Testis (tissue), 3 donors: Measurements from ENCODE around the gene PRDM8. TPM values are rescaled to one million over a fixed set of nuclear protein-coding genes. Genes with fewer than 3 reads are reported as not detected.

Source experiments
- DNase-seq: peaks from one replicate; pipeline ENCODE4 v3.0.0-alpha.2; 2019
- H3K27ac ChIP-seq, 2 donors: fragments of 200-600 bp; sonication (generic); one replicate each; pipeline ENCODE4 v1.5.1; 2019
- H3K27me3 ChIP-seq: fragments of 200-600 bp; sonication (generic); one replicate; pipeline ENCODE4 v1.5.1; 2019
- H3K36me3 ChIP-seq: fragments of 200-600 bp; sonication (generic); one replicate; pipeline ENCODE4 v1.5.1; 2017; ENCODE audit warnings: low read depth; ENCODE audit errors: missing control alignments
- H3K4me1 ChIP-seq: fragments of 200-600 bp; sonication (generic); one replicate; pipeline ENCODE4 v1.5.1; 2019
- H3K4me3 ChIP-seq, 2 donors: fragments of 200-600 bp; sonication (generic); one replicate each; pipeline ENCODE4 v1.5.1; 2017 to 2019
- H3K9me3 ChIP-seq: fragments of 200-600 bp; sonication (generic); one replicate; pipeline ENCODE4 v1.5.1; 2017
- POLR2A ChIP-seq: fragments of 450-650 bp; IDR thresholded peaks from one replicate; pipeline ENCODE4 v1.6.1; 2017; ENCODE audit warnings: antibody characterized with exemption, mild to moderate bottlenecking, moderate library complexity
- WGBS, 2 donors: methylation state at CpG; one replicate each; pipeline ENCODE4 v1.1.5; 2018; 5-methylcytosine and 5-hydroxymethylcytosine counted together
- intact Hi-C: fragments of 100-400 bp; cut with DNase I; formaldehyde crosslinking; loops from one replicate; pipeline ENCODE4 v1.15.1; 2023; ENCODE audit warnings: low total_unique reads
- polyA plus RNA-seq: library from polyadenylated mRNA; stranded (reverse); fragments of 350-450 nt; fragmentation: Illumina TruSeq; extraction: RNeasy Lipid Tissue Mini Kit (QIAGEN cat#74804); gene quantifications from one replicate; pipeline ENCODE4 v1.2.3, GENCODE V29; 2014; ENCODE audit warnings: low read depth, low replicate concordance; ENCODE audit not compliant: insufficient read depth
- total RNA-seq, 2 donors: library from RNA; depleted of rRNA; stranded (reverse); fragments of >200 nt; gene quantifications; one replicate each; pipeline ENCODE4 v1.2.3, GENCODE V29; 2016
- TF ChIP-seq, protein P1 (sequence below), 3 experiments: fragments of 450-650 bp in 2 of 3; fragments of 200-600 bp in 1 of 3; sonication (generic) in 1 of 3; IDR thresholded peaks; one replicate each; pipeline ENCODE4 v1.5.1; 2016 to 2019; ENCODE audit warnings: antibody characterized with exemption in 3 of 3, mild to moderate bottlenecking in 2 of 3, moderate library complexity in 1 of 3

PRDM8 gene
- total and polyA plus RNA-seq, 3 donors from 2014 or later, result 1.1 to 4.3 (median 3.9) TPM

- Histone ChIP-seq H3K9me3 (no peaks in the 10 kb centered on the region), H3K4me1 (no peaks in the 10 kb centered on the region), H3K4me3 (no peak overlapping the region), H3K27ac (no peak overlapping the region), H3K27me3 (no peaks in the 10 kb centered on the region), H3K36me3 (no peaks in the 10 kb centered on the region)
- intact Hi-C loops, result no loop called here
- no peak for DNase-seq
- TF ChIP-seq, protein P1, sequence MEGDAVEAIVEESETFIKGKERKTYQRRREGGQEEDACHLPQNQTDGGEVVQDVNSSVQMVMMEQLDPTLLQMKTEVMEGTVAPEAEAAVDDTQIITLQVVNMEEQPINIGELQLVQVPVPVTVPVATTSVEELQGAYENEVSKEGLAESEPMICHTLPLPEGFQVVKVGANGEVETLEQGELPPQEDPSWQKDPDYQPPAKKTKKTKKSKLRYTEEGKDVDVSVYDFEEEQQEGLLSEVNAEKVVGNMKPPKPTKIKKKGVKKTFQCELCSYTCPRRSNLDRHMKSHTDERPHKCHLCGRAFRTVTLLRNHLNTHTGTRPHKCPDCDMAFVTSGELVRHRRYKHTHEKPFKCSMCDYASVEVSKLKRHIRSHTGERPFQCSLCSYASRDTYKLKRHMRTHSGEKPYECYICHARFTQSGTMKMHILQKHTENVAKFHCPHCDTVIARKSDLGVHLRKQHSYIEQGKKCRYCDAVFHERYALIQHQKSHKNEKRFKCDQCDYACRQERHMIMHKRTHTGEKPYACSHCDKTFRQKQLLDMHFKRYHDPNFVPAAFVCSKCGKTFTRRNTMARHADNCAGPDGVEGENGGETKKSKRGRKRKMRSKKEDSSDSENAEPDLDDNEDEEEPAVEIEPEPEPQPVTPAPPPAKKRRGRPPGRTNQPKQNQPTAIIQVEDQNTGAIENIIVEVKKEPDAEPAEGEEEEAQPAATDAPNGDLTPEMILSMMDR (IDR thresholded peaks at IDR 0.05), result no peak
- no peak for TF ChIP-seq POLR2A
- 50 to 60% methylated on average over 2 of the region's 2 CpGs for WGBS, 2 donors
These were observed 18.9 kb downstream of the PRDM8 start for GRCh38 chr4:80216100-80216761.

DNA sequence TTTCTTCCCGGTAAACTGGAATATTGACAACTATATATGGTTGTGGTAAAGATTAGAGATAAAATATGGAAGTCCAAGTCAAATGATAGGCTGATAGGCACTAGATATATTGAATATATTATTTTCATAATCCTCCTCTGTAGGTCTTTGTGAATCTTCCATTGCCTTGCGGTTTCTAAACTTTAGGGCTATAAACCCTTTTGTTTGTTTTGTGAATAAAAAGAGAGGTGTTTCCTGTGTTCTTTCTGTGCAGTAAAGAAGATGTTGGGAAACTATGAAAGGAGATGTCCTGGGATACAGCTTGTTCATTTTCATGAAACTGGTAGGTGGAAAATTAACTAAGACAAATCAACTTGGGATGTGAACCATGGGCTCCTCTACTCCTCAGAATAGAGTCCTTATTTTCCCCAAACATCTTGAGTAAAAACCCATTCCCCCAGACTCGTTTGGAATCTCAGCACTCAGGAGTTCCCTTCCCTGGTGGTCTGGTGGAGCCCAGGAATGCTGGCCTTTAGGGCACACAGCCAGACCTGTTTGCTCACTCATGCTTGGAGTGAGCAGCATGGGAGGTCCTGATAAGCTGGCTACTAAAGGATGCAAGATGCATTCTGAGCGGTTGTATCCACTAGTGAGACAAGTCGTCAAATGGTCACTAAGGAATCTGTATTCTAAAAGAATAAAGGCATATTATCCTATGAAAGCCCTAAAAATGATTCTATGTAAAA is 22.2 kb downstream of the PRDM8 start:
- no peak overlapping the region for H3K4me3 ChIP-seq
- no peaks in the 10 kb centered on the region for H3K36me3 ChIP-seq
- WGBS, 2 donors, result 58% methylated on average over 5 of the region's 5 CpGs
- TF ChIP-seq, protein P1 (IDR thresholded peaks at IDR 0.05), result no peak
- no peak for TF ChIP-seq POLR2A
- H3K27ac ChIP-seq, result no peak overlapping the region
- no peaks in the 10 kb centered on the region for H3K9me3 ChIP-seq
- DNase-seq, result no peak
- H3K4me1 ChIP-seq, result no peaks in the 10 kb centered on the region
- intact Hi-C loops, result no loop called here
- no peaks in the 10 kb centered on the region for H3K27me3 ChIP-seq

- H3K4me3 ChIP-seq, result no peak overlapping the region
- no peak overlapping the region for H3K27ac ChIP-seq
- 41 to 52% methylated on average over 3 of the region's 3 CpGs for WGBS, 2 donors
- H3K4me1 ChIP-seq, result no peaks in the 10 kb centered on the region
- DNase-seq, result no peak
- H3K9me3 ChIP-seq, result no peaks in the 10 kb centered on the region
- H3K27me3 ChIP-seq, result no peaks in the 10 kb centered on the region
- TF ChIP-seq, protein P1 (IDR thresholded peaks at IDR 0.05), result no peak
- no peak for TF ChIP-seq POLR2A
- intact Hi-C loops, result no loop called here
- H3K36me3 ChIP-seq, result no peaks in the 10 kb centered on the region
These were observed 23.4 kb downstream of the PRDM8 start for GRCh38 chr4:80220711-80221110.

GRCh38 chr4:80221161-80221560 is 23.9 kb downstream of the PRDM8 start:
- no peak overlapping the region for H3K4me3 ChIP-seq
- no peaks in the 10 kb centered on the region for H3K9me3 ChIP-seq
- no peak for DNase-seq
- H3K36me3 ChIP-seq, result no peaks in the 10 kb centered on the region
- intact Hi-C loops, result no loop called here
- H3K27ac ChIP-seq, result no peak overlapping the region
- H3K27me3 ChIP-seq, result no peaks in the 10 kb centered on the region
- no peaks in the 10 kb centered on the region for H3K4me1 ChIP-seq
- TF ChIP-seq, protein P1 (IDR thresholded peaks at IDR 0.05), result peak in 1 of 3 experiments; percentile 35
- TF ChIP-seq POLR2A, result no peak
